ENCODE results near the gene GCC2. TPM values are rescaled to one million over a fixed set of nuclear protein-coding genes. Genes with fewer than 3 reads are reported as not detected.

GCC2 gene
- total and polyA plus RNA-seq, 2 donors (not counting 3 experiments of a cell fraction or from before 2014, with no cell fraction given), result 4.1 to 38.7 TPM

GRCh38 chr2:108418416-108418815 lies 30.6 kb upstream of the GCC2 start:
- FAIRE-seq (no peak), DNase-seq (ENCODE audit: low read depth, low spot score) (no peak)
- ChIA-PET POLR2A (no interaction called here), CTCF (interaction anchor here (1.0 to 2.0 kb wide), 3 partner anchors 10 to 16 kb away, joined by 3 to 4 read pairs (median 4); no protein-coding TSS in a partner anchor)
- Histone ChIP-seq H3K36me3 (ENCODE audit: control insufficient read depth in 2 of 2, extremely low read depth in 1 of 2, insufficient read depth in 2 of 2, low read length in 2 of 2) (no peaks in the 10 kb centered on the region), H3K27me3 (ENCODE audit: control insufficient read depth in 2 of 2, insufficient read depth in 2 of 2, low read length in 2 of 2) (peaks cover 6 to 9% of the 10 kb centered on the region in 2 experiments), H2AFZ (ENCODE audit: low read depth, low read length) (no peak overlapping the region), H3K4me1 (ENCODE audit: control insufficient read depth, extremely low read depth, insufficient read depth, low read length) (no peaks in the 10 kb centered on the region), H3K27ac (ENCODE audit: insufficient read depth, low read depth, low read length) (no peak overlapping the region), H3K9me1 (replicated peaks; ENCODE audit: control insufficient read depth, extremely low read depth, insufficient read depth, low read length) (no peaks in the 10 kb centered on the region), H3K4me3 (replicated peaks in 1 of 3; ENCODE audit: insufficient read depth in 1 of 3, low read depth in 1 of 3, low read length in 3 of 3) (no peak overlapping the region), H3K79me2 (ENCODE audit: control insufficient read depth, insufficient read depth, low read length) (no peaks in the 10 kb centered on the region), H3K4me2 (ENCODE audit: insufficient read depth, low read length) (no peak overlapping the region), H3K9ac (replicated peaks; ENCODE audit: extremely low read depth, insufficient read depth, low read length) (no peak overlapping the region), H4K20me1 (replicated peaks; ENCODE audit: control insufficient read depth, extremely low read depth, insufficient read depth, low read length) (no peaks in the 10 kb centered on the region), H3K9me3 (replicated peaks; ENCODE audit: control insufficient read depth, insufficient read depth, low read length) (no peaks in the 10 kb centered on the region)
- dilution Hi-C loops (cut with MboI; ENCODE audit: extremely low pct_ligation_motif_present, low sequenced_read_pairs) (no loop called here), intact Hi-C loops (cut with micrococcal nuclease) (no loop called here)
- no TSS peak for BruUV-seq (replicated peaks)
- TF ChIP-seq MAX (IDR thresholded peaks at IDR 0.05; ENCODE audit: insufficient read depth, insufficient read length), result no peak

- ChIA-PET POLR2A (no interaction called here), CTCF (no interaction called here)
- intact Hi-C loops (cut with micrococcal nuclease) (no loop called here), dilution Hi-C loops (cut with MboI; ENCODE audit: extremely low pct_ligation_motif_present, low sequenced_read_pairs) (no loop called here)
- Histone ChIP-seq H3K4me1 (ENCODE audit: control insufficient read depth, extremely low read depth, insufficient read depth, low read length) (no peaks in the 10 kb centered on the region), H3K9me3 (replicated peaks; ENCODE audit: control insufficient read depth, insufficient read depth, low read length) (no peaks in the 10 kb centered on the region), H2AFZ (ENCODE audit: low read depth, low read length) (no peak overlapping the region), H3K36me3 (ENCODE audit: control insufficient read depth in 2 of 2, extremely low read depth in 1 of 2, insufficient read depth in 2 of 2, low read length in 2 of 2) (no peaks in the 10 kb centered on the region), H3K4me3 (replicated peaks in 1 of 3; ENCODE audit: insufficient read depth in 1 of 3, low read depth in 1 of 3, low read length in 3 of 3) (no peak overlapping the region), H4K20me1 (replicated peaks; ENCODE audit: control insufficient read depth, extremely low read depth, insufficient read depth, low read length) (no peaks in the 10 kb centered on the region), H3K79me2 (ENCODE audit: control insufficient read depth, insufficient read depth, low read length) (no peaks in the 10 kb centered on the region), H3K9me1 (replicated peaks; ENCODE audit: control insufficient read depth, extremely low read depth, insufficient read depth, low read length) (no peaks in the 10 kb centered on the region), H3K27me3 (ENCODE audit: control insufficient read depth in 2 of 2, insufficient read depth in 2 of 2, low read length in 2 of 2) (peaks cover 9 to 11% of the 10 kb centered on the region in 2 experiments), H3K9ac (replicated peaks; ENCODE audit: extremely low read depth, insufficient read depth, low read length) (no peak overlapping the region), H3K27ac (ENCODE audit: insufficient read depth, low read depth, low read length) (no peak overlapping the region), H3K4me2 (ENCODE audit: insufficient read depth, low read length) (no peak overlapping the region)
- DNase-seq (ENCODE audit: low read depth, low spot score) (no peak), FAIRE-seq (no peak)
- TF ChIP-seq FOS (IDR thresholded peaks at IDR 0.05; ENCODE audit: borderline replicate concordance, insufficient read depth, low read length) (no peak), POLR2AphosphoS5 (IDR thresholded peaks at IDR 0.05; ENCODE audit: insufficient read depth, low read depth, low read length) (no peak), MAX (IDR thresholded peaks at IDR 0.05; ENCODE audit: insufficient read depth, insufficient read length) (no peak), GATA2 (IDR thresholded peaks at IDR 0.05; ENCODE audit: insufficient read depth, insufficient read length, low read depth, low read length) (no peak), CTCF (IDR thresholded peaks at IDR 0.05; ENCODE audit: extremely low read depth in 1 of 2, insufficient read depth in 1 of 2, low read depth in 1 of 2, low read length in 2 of 2) (no peak), POLR2A (IDR thresholded peaks at IDR 0.05; ENCODE audit: low read depth, low read length) (no peak), JUN (IDR thresholded peaks at IDR 0.05; ENCODE audit: borderline replicate concordance, insufficient read depth, insufficient read length, low read depth) (no peak)
- no TSS peak for BruUV-seq (replicated peaks)
These were observed 25.9 kb upstream of the GCC2 start for GRCh38 chr2:108423067-108423466.
